ENCODE measurements around the gene KLF17.
"Not testable (repeated sequence)": the region's sequence is repeated elsewhere in the genome, so short reads cannot be mapped to it uniquely, and the experiment has no call there.

Gene KLF17

GRCh38 chr1:44110916-44111315 lies 7.7 kb upstream of the KLF17 start:
- DNase-seq (ENCODE audit: low spot score), result no peak

GRCh38 chr1:44111861-44112260 lies 6.8 kb upstream of the KLF17 start:
- DNase-seq (ENCODE audit: low spot score), result no peak

- no peak for DNase-seq (ENCODE audit: low spot score)
Measured at GRCh38 chr1:44112486-44112885, 6.1 kb upstream of the KLF17 start.

GRCh38 chr1:44113095-44113609 lies 5.5 kb upstream of the KLF17 start:
- DNase-seq (ENCODE audit: low spot score), result no peak

GRCh38 chr1:44114098-44114497 lies 4.5 kb upstream of the KLF17 start:
- DNase-seq (ENCODE audit: low spot score), result no peak

- not testable (repeated sequence) for DNase-seq (ENCODE audit: low spot score)
Measured at GRCh38 chr1:44117272-44117671, 1.3 kb upstream of the KLF17 start.

GRCh38 chr1:44119525-44119924 lies 904 bp downstream of the KLF17 start:
- DNase-seq (ENCODE audit: low spot score), result no peak

GRCh38 chr1:44120398-44120949 lies 1.9 kb downstream of the KLF17 start:
- DNase-seq (ENCODE audit: low spot score), result no peak

GRCh38 chr1:44129616-44130500 lies 11.2 kb downstream of the KLF17 start:
- DNase-seq (ENCODE audit: low spot score), result no peak

- no peak for DNase-seq (ENCODE audit: low spot score)
Measured at GRCh38 chr1:44131411-44131810, 12.8 kb downstream of the KLF17 start.

- no peak for DNase-seq (ENCODE audit: low spot score)
Measured at GRCh38 chr1:44134071-44134920, 15.7 kb downstream of the KLF17 start.

GRCh38 chr1:44135886-44136285 lies 17.3 kb downstream of the KLF17 start:
- no peak for DNase-seq (ENCODE audit: low spot score)

GRCh38 chr1:44138239-44138638 lies 19.6 kb downstream of the KLF17 start:
- no peak for DNase-seq (ENCODE audit: low spot score)

GRCh38 chr1:44139565-44139964 lies 20.9 kb downstream of the KLF17 start:
- DNase-seq (ENCODE audit: low spot score), result not testable (repeated sequence)

GRCh38 chr1:44141531-44141930 lies 22.9 kb downstream of the KLF17 start, which contains the start of gene KLF18:
KLF18 (minus strand) TSS chr1:44141631; CDS start chr1:44141631, 0 bp downstream.
- DNase-seq (ENCODE audit: low spot score), result no peak

- no peak for DNase-seq (ENCODE audit: low spot score)
Measured at GRCh38 chr1:44144962-44145756, 26.5 kb downstream of the KLF17 start.

- no peak for DNase-seq (ENCODE audit: low spot score)
Measured at GRCh38 chr1:44146536-44147361, 28.1 kb downstream of the KLF17 start.

GRCh38 chr1:44147582-44147981 lies 29.0 kb downstream of the KLF17 start:
- no peak for DNase-seq (ENCODE audit: low spot score)

GRCh38 chr1:44151332-44151731 lies 32.7 kb downstream of the KLF17 start:
- no peak for DNase-seq (ENCODE audit: low spot score)

GRCh38 chr1:44151808-44152207 lies 33.2 kb downstream of the KLF17 start:
- DNase-seq (ENCODE audit: low spot score), result no peak

GRCh38 chr1:44152692-44153091 lies 34.1 kb downstream of the KLF17 start:
- no peak for DNase-seq (ENCODE audit: low spot score)

All from hematopoietic multipotent progenitor cell treated with erythropoietin and hydrocortisone succinate and interleukin-3 and kit ligand, for 15 days (in vitro differentiated cells).